GM18508 (cell line): ENCODE data around the gene SLC51B.
"Not testable (repeated sequence)": the region's sequence is repeated elsewhere in the genome, so short reads cannot be mapped to it uniquely, and the experiment has no call there.

Experiments used
- ATAC-seq: cut with Tn5 transposase; IDR thresholded peaks from one replicate; pipeline ENCODE4 v1.9.1; 2021; ENCODE audit warnings: moderate number of reproducible peaks; ENCODE audit not compliant: insufficient read depth, unreplicated experiment

SLC51B gene

DNA sequence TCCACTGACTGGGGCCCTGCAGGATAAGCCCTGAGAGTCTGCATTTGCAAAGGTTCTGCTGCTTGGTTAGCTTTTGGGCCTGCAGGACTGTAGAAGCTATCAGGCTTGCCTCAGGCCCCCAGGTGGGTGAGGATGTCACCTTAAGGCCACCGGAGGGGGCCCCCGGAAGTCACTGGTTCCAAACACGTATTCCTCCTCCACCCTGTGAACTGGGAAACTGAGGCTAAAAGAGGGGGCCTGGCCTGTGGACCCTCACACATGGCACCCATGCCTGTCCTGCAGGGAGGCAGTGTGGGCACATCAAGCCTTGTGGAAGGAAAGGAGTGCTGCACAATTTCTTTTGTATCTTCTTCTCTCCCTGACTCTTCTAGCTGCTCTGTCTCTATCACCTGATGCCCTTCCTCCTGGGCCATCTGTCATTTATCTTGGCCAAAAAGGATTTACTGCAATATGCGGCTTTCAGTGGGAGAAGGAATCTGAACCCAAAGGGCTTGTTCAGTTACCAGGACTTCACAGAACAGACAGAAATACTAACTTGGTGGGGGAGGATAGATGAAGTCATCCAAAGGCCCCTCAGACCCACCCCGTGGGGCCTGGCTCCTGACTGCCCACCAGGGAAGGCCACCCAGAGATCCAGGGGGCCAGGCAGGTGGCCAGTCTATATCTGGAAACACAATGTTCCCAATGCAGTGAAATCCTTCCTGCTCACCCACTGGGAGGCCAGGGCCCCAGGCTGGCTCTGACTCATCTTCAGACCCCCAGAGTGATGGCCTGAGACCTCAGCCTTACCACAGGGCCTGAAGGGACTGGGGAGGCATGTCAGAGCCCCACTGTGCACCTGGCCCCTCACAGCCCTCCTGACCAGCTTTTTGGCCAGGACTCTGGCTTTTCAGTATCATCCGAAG lies 51.5 kb downstream of the SLC51B start:
- ATAC-seq: no peak

- ATAC-seq: no peak
These were observed 52.6 kb downstream of the SLC51B start for GRCh38 chr15:65097651-65098263.

- ATAC-seq: no peak
These were observed 54.1 kb downstream of the SLC51B start for GRCh38 chr15:65099336-65099735.

- ATAC-seq: not testable (repeated sequence)
These were observed 54.6 kb downstream of the SLC51B start for GRCh38 chr15:65099801-65100200.

GRCh38 chr15:65100442-65100841 lies 55.3 kb downstream of the SLC51B start:
- ATAC-seq: no peak

GRCh38 chr15:65101411-65101890 lies 56.3 kb downstream of the SLC51B start:
- ATAC-seq: no peak

GRCh38 chr15:65101891-65102708 lies 56.9 kb downstream of the SLC51B start:
- no peak for ATAC-seq

DNA sequence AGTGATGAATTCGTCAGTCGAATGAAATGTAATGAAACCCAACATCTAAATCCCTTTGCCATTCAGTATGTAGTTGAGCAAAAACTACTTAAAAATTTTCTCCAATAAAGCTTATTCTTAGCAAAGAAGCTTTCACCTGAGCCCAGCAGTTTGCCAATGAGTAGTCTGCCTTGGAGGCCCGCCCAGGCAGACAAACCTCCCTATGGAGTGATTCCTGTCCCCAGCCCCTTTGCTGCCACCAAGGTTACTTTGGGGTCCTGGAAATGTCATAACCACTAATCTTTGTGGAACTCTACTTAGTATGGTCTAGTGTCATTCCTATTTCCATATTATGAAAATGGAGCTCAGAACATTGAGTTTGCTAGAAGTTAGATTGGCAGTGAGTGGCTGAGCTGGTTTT lies 57.7 kb downstream of the SLC51B start:
- no peak for ATAC-seq
